GM18907 (cell line): ENCODE results near the gene ADCY7.

Source experiments
- ATAC-seq: cut with Tn5 transposase; IDR thresholded peaks from one replicate; pipeline ENCODE4 v1.9.1; 2021; ENCODE audit warnings: mild to moderate bottlenecking, moderate library complexity; ENCODE audit not compliant: unreplicated experiment

The ADCY7 gene

GRCh38 chr16:50279504-50279865 is 13.1 kb downstream of the ADCY7 start:
- no peak for ATAC-seq

GRCh38 chr16:50280932-50281331 is 14.6 kb downstream of the ADCY7 start:
- ATAC-seq: no peak

GRCh38 chr16:50281391-50282009 is 15.1 kb downstream of the ADCY7 start:
- peak; percentile 3 for ATAC-seq

GRCh38 chr16:50282010-50282538 is 15.7 kb downstream of the ADCY7 start:
- ATAC-seq: peak; percentile 93

GRCh38 chr16:50282955-50283631 is 16.7 kb downstream of the ADCY7 start:
- ATAC-seq: no peak

GRCh38 chr16:50284131-50284911 is 18.0 kb downstream of the ADCY7 start:
- no peak for ATAC-seq

GRCh38 chr16:50285406-50286003 is 19.2 kb downstream of the ADCY7 start:
- no peak for ATAC-seq

- no peak for ATAC-seq
Measured at GRCh38 chr16:50286681-50287080, 20.3 kb downstream of the ADCY7 start.

GRCh38 chr16:50288026-50288425 is 21.7 kb downstream of the ADCY7 start:
- no peak for ATAC-seq

- ATAC-seq: no peak
Measured at GRCh38 chr16:50288920-50289319, 22.6 kb downstream of the ADCY7 start.

GRCh38 chr16:50289950-50290764 is 23.8 kb downstream of the ADCY7 start:
- ATAC-seq: no peak

GRCh38 chr16:50290856-50291255 is 24.5 kb downstream of the ADCY7 start:
- ATAC-seq: no peak

- ATAC-seq: no peak
Measured at GRCh38 chr16:50291719-50292565, 25.6 kb downstream of the ADCY7 start.

- ATAC-seq: no peak
Measured at GRCh38 chr16:50292566-50292948, 26.2 kb downstream of the ADCY7 start.

GRCh38 chr16:50293041-50293783 is 26.9 kb downstream of the ADCY7 start:
- no peak for ATAC-seq

GRCh38 chr16:50293994-50294855 is 27.9 kb downstream of the ADCY7 start:
- no peak for ATAC-seq

GRCh38 chr16:50294955-50295354 is 28.6 kb downstream of the ADCY7 start:
- ATAC-seq: no peak

GRCh38 chr16:50295541-50296132 is 29.3 kb downstream of the ADCY7 start:
- no peak for ATAC-seq
